IPS-18c (cell line): ENCODE measurements around the gene KLF11.

Source experiments
- H3K4me3 ChIP-seq: 2 replicates; pipeline ENCODE4 v1.7.0; 2013; ENCODE audit warnings: low read depth, mild to moderate bottlenecking, low read length, moderate library complexity; ENCODE audit not compliant: insufficient read depth
- H3K9me3 ChIP-seq: one replicate; pipeline ENCODE4 v1.6.1; 2013; ENCODE audit warnings: mild to moderate bottlenecking, low read length, moderate library complexity; ENCODE audit not compliant: control insufficient read depth, insufficient read depth

KLF11 gene

DNA sequence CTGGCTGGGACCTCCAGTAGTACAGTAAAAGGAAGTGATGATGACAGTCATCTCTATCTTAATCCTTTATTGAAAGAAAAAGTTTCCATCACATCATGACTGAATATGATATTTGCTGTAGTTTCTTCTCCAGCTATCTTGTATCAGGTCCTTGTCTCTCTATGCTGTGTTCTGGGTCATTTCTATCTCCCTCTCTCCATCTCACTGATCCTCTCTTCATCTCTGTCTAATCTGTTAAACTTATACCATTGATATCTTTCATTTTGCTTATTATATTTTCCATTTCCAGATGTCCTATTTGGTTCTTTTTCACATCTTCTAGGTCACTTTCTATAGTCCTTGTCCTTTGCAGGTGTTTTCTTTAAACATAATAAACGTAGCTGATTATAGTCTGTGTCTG is 24.5 kb downstream of the KLF11 start:
- Histone ChIP-seq H3K4me3 (no peak overlapping the region), H3K9me3 (no peaks in the 10 kb centered on the region)

- H3K4me3 ChIP-seq: no peak overlapping the region
- H3K9me3 ChIP-seq: no peaks in the 10 kb centered on the region
Measured at GRCh38 chr2:10071176-10071575, 27.8 kb downstream of the KLF11 start.

- no peaks in the 10 kb centered on the region for H3K9me3 ChIP-seq
- H3K4me3 ChIP-seq: no peak overlapping the region
Measured at GRCh38 chr2:10071595-10071994, 28.2 kb downstream of the KLF11 start.

DNA sequence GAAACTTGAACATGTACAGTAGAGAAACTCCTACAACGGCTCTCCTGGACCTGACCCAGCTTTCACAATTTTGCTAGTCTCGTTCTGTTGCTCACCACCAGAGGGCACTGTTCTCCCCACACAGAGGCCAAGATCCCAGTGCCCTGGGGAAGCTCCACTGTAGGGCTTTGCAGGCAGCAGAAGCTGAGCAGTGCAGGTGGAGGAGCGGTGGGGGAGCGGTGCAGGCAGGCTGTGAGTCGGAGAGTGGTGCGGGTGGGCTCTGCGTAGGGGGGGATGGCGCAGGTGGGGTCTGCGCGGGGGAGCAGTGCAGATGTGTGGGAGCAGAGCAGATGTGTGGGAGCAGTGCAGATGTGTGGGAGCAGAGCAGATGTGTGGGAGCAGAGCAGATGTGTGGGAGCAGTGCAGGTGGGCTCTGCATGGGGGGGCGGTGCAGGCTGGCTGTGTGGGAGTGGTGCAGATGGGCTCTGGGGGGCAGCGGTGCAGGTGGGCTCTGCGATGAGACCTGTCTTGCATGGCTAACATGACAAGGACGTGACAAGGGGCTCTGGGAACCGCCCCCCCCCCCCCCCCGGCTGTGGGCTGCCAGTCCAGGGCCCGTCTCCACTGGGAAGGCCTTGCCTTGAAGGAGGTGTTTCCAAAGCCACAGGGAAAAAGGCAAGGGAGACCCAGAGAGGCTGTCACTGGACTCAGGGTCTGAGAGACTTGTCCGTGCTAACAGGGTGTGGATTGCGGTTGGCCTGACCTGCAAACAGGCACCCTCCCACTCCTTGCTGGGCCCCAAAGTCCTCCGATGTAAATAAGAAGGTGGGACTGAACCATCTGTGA is 29.5 kb downstream of the KLF11 start:
- Histone ChIP-seq H3K9me3 (no peaks in the 10 kb centered on the region), H3K4me3 (no peak overlapping the region; the same call in 1 of the 2 replicates)

DNA sequence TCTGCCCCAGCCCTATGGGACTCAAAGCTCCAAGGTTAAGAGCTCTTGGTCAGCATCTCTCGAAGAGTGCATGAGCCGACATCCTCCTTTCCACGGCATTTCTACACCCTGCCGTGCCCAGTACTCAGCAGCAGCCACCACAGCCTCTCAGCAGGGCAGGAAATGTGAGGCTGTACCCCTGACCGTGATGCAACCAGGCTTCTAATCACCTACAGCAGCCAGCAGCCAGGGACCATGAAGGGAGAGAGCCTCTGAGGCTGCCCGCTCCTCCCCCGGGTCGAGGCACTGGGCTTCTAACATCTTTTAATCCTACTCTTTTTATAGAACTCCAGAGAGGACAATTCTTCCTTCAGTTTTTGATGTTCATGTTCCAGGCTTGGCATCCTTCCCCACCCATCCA is 30.4 kb downstream of the KLF11 start:
- no peaks in the 10 kb centered on the region for H3K9me3 ChIP-seq
- no peak overlapping the region for H3K4me3 ChIP-seq

- Histone ChIP-seq H3K9me3 (no peaks in the 10 kb centered on the region), H3K4me3 (no peak overlapping the region)
Measured at GRCh38 chr2:10075101-10075500, 31.8 kb downstream of the KLF11 start.

DNA sequence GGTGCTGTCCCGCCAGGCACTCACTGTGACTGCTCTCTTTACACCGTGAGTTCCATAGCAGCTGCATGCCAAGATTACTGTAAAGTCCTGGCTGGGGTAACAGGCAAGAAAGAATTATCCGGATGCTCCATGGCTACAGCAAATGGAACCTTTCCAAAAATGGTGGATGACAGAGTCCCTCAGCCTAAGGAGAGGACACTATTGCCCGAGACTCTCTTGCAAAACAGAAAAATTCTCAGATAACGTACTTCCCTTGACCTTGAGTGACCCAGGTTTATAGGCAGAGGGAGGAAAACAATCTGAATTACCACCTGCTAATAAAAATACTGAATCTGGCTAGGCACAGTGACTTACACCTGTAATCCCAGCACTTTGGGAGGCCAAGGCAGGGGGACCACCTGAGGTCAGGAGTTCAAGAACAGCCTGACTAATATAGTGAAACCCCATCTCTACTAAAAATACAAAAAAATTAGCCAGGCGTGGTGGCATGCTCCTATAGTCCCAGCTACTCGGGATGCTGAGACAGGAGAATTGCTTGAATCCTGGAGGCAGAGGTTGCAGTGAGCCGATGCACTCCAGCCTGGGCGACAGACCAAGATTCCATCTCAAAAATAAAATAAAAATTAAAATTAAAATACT is 32.3 kb downstream of the KLF11 start:
- Histone ChIP-seq H3K4me3 (no peak overlapping the region), H3K9me3 (no peaks in the 10 kb centered on the region)

- Histone ChIP-seq H3K9me3 (no peaks in the 10 kb centered on the region), H3K4me3 (no peak overlapping the region)
Measured at GRCh38 chr2:10076511-10076910, 33.2 kb downstream of the KLF11 start.

- Histone ChIP-seq H3K4me3 (no peak overlapping the region), H3K9me3 (no peaks in the 10 kb centered on the region)
Measured at GRCh38 chr2:10076988-10077527, 33.7 kb downstream of the KLF11 start.

DNA sequence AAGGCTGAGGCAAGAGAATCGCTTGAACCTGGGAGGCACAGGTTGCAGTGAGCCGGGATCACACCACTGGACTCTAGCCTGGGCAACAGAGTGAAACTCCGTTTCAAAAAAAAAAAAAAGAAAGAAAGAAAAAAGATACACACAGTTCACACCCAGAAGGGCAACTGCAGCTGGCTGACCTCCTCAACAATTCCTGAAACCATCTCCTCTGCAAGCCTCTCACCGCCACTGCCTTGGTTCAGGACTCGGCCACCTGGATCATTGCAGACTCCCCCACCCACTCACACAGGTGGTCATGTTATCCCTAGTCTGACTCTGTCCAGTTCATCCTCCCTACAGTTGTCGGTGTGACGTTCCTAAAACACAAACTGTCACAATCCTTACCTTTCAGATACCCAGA is 34.7 kb downstream of the KLF11 start:
- H3K4me3 ChIP-seq: no peak overlapping the region
- no peaks in the 10 kb centered on the region for H3K9me3 ChIP-seq

- H3K4me3 ChIP-seq: peak overlapping the region; percentile 52; the same call in 1 of the 2 replicates
Measured at GRCh38 chr2:10078704-10079265, 35.4 kb downstream of the KLF11 start.

DNA sequence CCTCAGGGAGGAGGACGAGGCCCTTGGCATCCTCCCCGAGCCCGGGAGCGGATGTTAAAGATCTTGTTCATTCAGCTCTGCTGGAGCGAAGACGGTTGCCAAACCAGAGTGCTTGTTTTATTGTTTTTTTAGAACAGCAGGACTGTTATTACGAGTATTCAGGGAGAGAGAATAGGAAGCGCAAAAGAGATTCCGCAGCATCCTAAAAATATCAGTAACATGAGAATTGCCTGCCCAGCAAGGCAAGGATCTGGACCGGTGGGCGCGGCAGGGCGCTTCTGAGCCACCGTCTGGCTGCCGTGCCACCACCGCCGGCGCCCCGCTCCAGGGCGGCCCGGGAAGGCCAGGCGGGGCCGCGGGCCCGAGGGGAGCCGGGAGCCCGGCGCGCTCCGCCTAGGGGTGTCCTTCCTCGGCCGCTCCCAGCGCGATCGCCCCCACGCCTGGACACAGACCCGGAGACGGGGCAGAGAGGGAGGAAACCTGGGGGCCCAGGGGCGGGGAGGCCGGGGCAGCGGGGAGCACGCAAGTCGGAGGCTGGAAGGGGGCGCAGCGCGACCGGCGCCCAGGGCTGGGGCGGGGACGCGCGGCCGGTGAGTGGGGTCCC is 36.0 kb downstream of the KLF11 start:
- Histone ChIP-seq H3K4me3 (peak overlapping the region; percentile 52), H3K9me3 (no peaks in the 10 kb centered on the region)

More at GRCh38 chr2:10078704-10079265, 35.4 kb downstream of the KLF11 start:
- H3K9me3 ChIP-seq: no peaks in the 10 kb centered on the region

DNA sequence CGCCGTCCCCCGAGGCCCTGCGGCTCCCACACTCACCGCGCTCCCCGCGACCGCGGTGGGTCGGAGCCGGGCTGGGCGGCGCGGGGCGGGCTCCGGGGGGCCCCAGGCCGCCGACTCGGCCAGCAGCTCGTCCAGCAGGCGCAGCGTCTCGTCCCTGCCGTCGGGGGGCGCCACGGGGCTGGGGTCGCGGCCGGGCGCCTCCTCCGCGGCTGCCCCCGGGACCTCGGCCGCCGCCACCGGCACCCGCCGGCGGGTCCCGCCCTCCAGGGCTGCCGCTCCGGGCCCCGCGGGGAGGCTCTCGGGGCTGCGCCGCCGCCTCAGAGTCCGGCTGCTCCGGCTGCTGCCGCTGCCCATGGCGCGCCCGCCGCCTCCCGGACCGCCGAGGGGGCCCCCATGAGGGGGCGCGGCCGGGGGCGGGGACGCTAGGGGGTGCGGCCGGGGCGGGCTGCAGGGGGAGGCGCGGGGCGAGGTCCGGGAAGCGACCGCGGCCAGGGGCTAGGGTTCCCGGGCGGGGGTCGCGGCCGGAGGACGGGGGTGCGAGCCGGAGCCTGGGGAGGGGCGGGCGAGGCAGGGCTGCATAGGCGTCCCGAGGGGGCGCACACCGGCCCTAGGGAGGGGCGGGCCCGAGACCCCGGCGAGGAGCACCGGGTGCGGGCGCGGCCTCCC is 36.7 kb downstream of the KLF11 start, which contains the start of gene CYS1:
TSS of gene CYS1 (minus strand) at position 542 of the 666 bp plus-strand sequence. CDS start at position 354, 188 bp downstream.
- H3K9me3 ChIP-seq: no peaks in the 10 kb centered on the region
- H3K4me3 ChIP-seq: peak within 1 kb of the TSS; percentile 55

DNA sequence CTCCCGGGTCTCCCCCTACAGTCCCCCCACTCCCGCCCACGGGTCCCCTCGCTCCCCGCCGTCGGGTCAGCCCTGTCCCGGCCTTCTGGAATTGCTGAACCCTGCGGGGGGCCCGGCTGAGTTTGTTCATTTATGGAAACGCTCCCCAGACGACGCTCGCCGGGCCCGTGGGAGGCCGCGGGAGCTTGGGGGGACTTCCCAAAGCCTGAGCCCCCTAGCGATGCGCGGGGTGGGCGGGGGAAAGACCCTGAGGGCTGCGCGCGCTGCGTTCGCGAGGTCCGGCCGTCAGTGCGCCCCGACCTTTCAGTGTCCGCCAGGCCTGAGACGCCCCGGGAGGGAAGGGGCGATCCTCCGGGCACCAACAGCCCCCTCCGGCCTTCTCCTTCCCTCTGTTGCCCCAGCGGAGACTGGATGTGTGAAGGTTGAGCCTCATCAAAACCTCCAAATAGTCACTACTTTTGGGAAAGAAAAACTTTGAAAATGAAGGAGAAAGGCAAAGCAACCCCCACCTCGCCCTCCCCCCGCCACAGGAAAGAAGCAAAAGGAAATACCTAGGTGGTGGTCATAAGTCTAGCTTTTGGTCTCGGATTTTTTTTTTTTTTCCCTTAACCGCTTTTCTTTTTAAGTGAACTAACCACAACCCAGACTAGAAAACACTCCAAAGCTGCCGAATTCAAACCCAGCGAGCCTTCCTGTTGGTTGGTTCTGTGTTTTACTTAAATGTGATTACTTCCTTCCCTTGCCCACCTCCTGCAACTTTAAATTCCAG is 37.4 kb downstream of the KLF11 start:
- H3K9me3 ChIP-seq: no peaks in the 10 kb centered on the region
- peak overlapping the region; percentile 55; the same call in 1 of the 2 replicates for H3K4me3 ChIP-seq

- H3K4me3 ChIP-seq: no peak overlapping the region
Measured at GRCh38 chr2:10083046-10083445, 39.7 kb downstream of the KLF11 start.

GRCh38 chr2:10083692-10084211 is 40.4 kb downstream of the KLF11 start:
- no peak overlapping the region for H3K4me3 ChIP-seq
- H3K9me3 ChIP-seq: no peaks in the 10 kb centered on the region

More at GRCh38 chr2:10083046-10083445, 39.7 kb downstream of the KLF11 start:
- H3K9me3 ChIP-seq: no peaks in the 10 kb centered on the region
